ENCODE results near the gene DNLZ. TPM values are rescaled to one million over a fixed set of nuclear protein-coding genes. Genes with fewer than 3 reads are reported as not detected.
"Not testable (repeated sequence)": the region's sequence is repeated elsewhere in the genome, so short reads cannot be mapped to it uniquely, and the experiment has no call there.

The DNLZ gene
- polyA plus RNA-seq, 1 donor from 2014 or later, result 23.6 TPM

DNA sequence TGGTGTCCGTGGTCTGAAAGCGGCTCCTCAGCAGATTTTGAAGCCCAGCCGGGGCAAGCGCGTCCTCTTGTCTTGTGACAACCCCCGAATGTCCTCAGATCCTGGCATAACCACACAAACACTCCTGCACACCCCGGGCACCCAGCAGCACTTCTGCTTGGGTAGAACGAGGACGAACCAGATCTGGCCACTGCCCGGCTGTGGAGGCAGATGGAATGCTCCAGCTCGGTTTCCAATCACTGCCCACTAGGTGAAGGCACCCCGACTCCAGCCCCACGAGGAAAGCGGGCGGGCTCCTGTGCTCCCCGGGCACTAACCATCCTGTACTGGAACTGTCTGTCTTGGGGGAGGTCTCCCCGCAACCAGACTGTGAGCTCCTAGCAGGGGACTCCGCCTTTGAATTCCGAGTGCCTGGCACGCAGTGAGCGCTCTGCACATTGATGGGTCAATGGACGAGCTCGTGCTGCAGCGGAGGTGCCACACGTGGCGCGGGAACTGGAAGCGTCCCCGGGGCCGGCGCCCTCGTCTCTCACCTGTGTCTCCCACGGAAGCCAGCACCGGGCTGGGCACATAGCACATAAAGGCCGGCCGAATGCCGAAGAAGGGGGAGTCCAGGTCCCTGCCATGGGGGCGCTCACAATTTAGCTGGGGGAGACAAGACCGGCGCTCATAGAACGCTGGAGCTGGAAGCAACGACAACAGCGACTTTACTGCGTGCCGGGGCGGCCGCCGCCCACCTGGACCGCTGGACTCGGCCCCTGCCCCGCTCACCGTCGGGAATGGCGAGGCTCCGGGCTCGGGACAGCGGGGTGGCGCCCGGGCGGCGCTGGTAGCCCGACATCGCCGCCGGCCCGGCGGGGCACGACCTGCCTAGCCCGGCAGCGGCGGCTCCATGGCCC, 46.3 kb upstream of the DNLZ start:
- H3K36me3 ChIP-seq (ENCODE audit: insufficient read depth, low read length), result no peaks in the 10 kb centered on the region
- H3K27ac ChIP-seq (ENCODE audit: low read length), result no peak overlapping the region
- no peaks in the 10 kb centered on the region for H3K9me3 ChIP-seq (ENCODE audit: low read length)
- peak overlapping the region; percentile 48 for H3K4me2 ChIP-seq (ENCODE audit: low read length)
- peaks cover 34% of the 10 kb centered on the region for H3K79me2 ChIP-seq (replicated peaks; ENCODE audit: insufficient read depth, low read length)
- H2AFZ ChIP-seq (ENCODE audit: low read depth, low read length), result peak overlapping the region; percentile 4
- no peaks in the 10 kb centered on the region for H3F3A ChIP-seq (ENCODE audit: insufficient read depth, low read length, poor library complexity, severe bottlenecking)
- no peaks in the 10 kb centered on the region for H3K27me3 ChIP-seq (ENCODE audit: insufficient read depth, low read depth, low read length)
- TF ChIP-seq EP300 (conservative IDR thresholded peaks at IDR 0.05; ENCODE audit: poor library complexity, severe bottlenecking) (no peak), MXI1 (conservative IDR thresholded peaks at IDR 0.05; ENCODE audit: poor library complexity, severe bottlenecking) (peak; percentile 84)
- peak overlapping the region; percentile 72 for H3K9ac ChIP-seq (ENCODE audit: low read length)
- no peaks in the 10 kb centered on the region for H4K20me1 ChIP-seq (ENCODE audit: insufficient read depth)
- H3K9me2 ChIP-seq (ENCODE audit: insufficient read depth, low read length), result no peaks in the 10 kb centered on the region
- peak overlapping the region; percentile 97 for H3K4me3 ChIP-seq (ENCODE audit: low read length)

DNA sequence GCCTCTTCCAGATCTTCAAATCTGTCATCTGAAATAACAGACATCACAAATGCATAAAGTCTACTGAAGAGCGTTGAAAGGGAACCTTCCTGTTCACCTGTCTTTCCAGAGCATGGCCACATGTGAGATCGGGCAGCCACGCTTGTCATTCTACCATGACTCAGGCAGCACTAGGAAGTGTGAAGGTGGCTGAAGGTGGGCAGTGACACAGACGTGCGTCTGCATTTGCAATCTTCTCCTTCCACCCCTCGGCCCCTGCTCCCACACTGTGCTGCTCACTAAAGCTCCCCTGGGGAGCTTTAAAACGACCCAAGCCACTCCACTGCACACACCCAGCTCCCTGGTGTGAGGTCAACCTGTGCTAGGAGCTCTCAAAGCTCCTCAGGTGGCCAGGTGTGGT, 44.4 kb upstream of the DNLZ start:
- Histone ChIP-seq H3K9me3 (ENCODE audit: low read length) (no peaks in the 10 kb centered on the region), H3K9me2 (ENCODE audit: insufficient read depth, low read length) (no peaks in the 10 kb centered on the region), H3K4me3 (ENCODE audit: low read length) (no peak overlapping the region), H4K20me1 (ENCODE audit: insufficient read depth) (no peaks in the 10 kb centered on the region), H2AFZ (ENCODE audit: low read depth, low read length) (no peak overlapping the region), H3K27ac (ENCODE audit: low read length) (no peak overlapping the region), H3F3A (ENCODE audit: insufficient read depth, low read length, poor library complexity, severe bottlenecking) (no peaks in the 10 kb centered on the region), H3K9ac (ENCODE audit: low read length) (no peak overlapping the region), H3K27me3 (ENCODE audit: insufficient read depth, low read depth, low read length) (no peaks in the 10 kb centered on the region), H3K79me2 (replicated peaks; ENCODE audit: insufficient read depth, low read length) (peaks cover 31% of the 10 kb centered on the region), H3K36me3 (ENCODE audit: insufficient read depth, low read length) (no peaks in the 10 kb centered on the region), H3K4me2 (ENCODE audit: low read length) (no peak overlapping the region)
- TF ChIP-seq CTCF (IDR thresholded peaks at IDR 0.05; ENCODE audit: poor library complexity, severe bottlenecking) (no peak), POLR2AphosphoS5 (IDR thresholded peaks at IDR 0.05) (no peak), SMC3 (conservative IDR thresholded peaks at IDR 0.05; ENCODE audit: poor library complexity) (no peak), REST (IDR thresholded peaks at IDR 0.05; ENCODE audit: borderline replicate concordance) (no peak), RAD21 (conservative IDR thresholded peaks at IDR 0.05) (no peak), MXI1 (conservative IDR thresholded peaks at IDR 0.05; ENCODE audit: poor library complexity, severe bottlenecking) (no peak), EZH2 (IDR thresholded peaks at IDR 0.05; ENCODE audit: borderline replicate concordance, insufficient read depth, low read length, poor library complexity, severe bottlenecking) (no peak), TAF1 (IDR thresholded peaks at IDR 0.05; ENCODE audit: low read depth) (no peak), EP300 (conservative IDR thresholded peaks at IDR 0.05; ENCODE audit: poor library complexity, severe bottlenecking) (no peak)

DNA sequence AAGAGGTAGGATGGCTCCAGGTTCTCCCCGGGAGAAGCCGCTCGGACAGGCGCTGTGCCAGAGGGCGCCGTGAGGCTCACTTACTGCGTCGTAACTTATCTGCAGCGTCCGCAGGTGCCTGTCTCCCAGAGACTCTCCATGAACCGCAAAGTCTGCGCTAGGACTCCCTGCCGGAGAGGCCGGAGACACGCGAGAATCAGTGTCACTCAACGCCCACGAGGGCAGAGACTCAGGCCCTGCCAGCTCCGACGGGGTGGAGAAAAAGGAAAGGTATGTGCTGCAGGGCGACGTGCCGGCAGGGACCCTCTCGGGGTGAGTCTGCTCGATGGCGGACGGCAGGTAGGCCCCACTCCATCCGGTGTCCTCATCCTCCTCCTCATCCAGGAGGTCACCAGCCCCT, 43.5 kb upstream of the DNLZ start:
- not testable (repeated sequence) for H3K4me2 ChIP-seq (ENCODE audit: low read length); H3K27me3 ChIP-seq (ENCODE audit: insufficient read depth, low read depth, low read length); H3K27ac ChIP-seq (ENCODE audit: low read length); H3K4me3 ChIP-seq (ENCODE audit: low read length); H4K20me1 ChIP-seq (ENCODE audit: insufficient read depth); H3F3A ChIP-seq (ENCODE audit: insufficient read depth, low read length, poor library complexity, severe bottlenecking); H3K9me2 ChIP-seq (ENCODE audit: insufficient read depth, low read length); H2AFZ ChIP-seq (ENCODE audit: low read depth, low read length); H3K9ac ChIP-seq (ENCODE audit: low read length); H3K36me3 ChIP-seq (ENCODE audit: insufficient read depth, low read length); H3K9me3 ChIP-seq (ENCODE audit: low read length)
- peaks cover 23% of the 10 kb centered on the region for H3K79me2 ChIP-seq (replicated peaks; ENCODE audit: insufficient read depth, low read length)

- H3K4me3 ChIP-seq (ENCODE audit: low read length); H3K9me3 ChIP-seq (ENCODE audit: low read length); H3K4me2 ChIP-seq (ENCODE audit: low read length); H3K9ac ChIP-seq (ENCODE audit: low read length); H3K27me3 ChIP-seq (ENCODE audit: insufficient read depth, low read depth, low read length); H3K36me3 ChIP-seq (ENCODE audit: insufficient read depth, low read length); H3K27ac ChIP-seq (ENCODE audit: low read length); H3K9me2 ChIP-seq (ENCODE audit: insufficient read depth, low read length); H3F3A ChIP-seq (ENCODE audit: insufficient read depth, low read length, poor library complexity, severe bottlenecking); H4K20me1 ChIP-seq (ENCODE audit: insufficient read depth); H2AFZ ChIP-seq (ENCODE audit: low read depth, low read length): not testable (repeated sequence)
- peaks cover 11% of the 10 kb centered on the region for H3K79me2 ChIP-seq (replicated peaks; ENCODE audit: insufficient read depth, low read length)
These were observed 42.4 kb upstream of the DNLZ start for GRCh38 chr9:136405904-136406303.

Measured in neural cell (in vitro differentiated cells).